HG03442 (cell line): ENCODE data around the gene RALA.

Experiments
- ATAC-seq: cut with Tn5 transposase; IDR thresholded peaks from one replicate; pipeline ENCODE4 v1.9.1; 2021; ENCODE audit warnings: mild to moderate bottlenecking, moderate library complexity; ENCODE audit not compliant: unreplicated experiment

RALA gene, protein sequence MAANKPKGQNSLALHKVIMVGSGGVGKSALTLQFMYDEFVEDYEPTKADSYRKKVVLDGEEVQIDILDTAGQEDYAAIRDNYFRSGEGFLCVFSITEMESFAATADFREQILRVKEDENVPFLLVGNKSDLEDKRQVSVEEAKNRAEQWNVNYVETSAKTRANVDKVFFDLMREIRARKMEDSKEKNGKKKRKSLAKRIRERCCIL

DNA sequence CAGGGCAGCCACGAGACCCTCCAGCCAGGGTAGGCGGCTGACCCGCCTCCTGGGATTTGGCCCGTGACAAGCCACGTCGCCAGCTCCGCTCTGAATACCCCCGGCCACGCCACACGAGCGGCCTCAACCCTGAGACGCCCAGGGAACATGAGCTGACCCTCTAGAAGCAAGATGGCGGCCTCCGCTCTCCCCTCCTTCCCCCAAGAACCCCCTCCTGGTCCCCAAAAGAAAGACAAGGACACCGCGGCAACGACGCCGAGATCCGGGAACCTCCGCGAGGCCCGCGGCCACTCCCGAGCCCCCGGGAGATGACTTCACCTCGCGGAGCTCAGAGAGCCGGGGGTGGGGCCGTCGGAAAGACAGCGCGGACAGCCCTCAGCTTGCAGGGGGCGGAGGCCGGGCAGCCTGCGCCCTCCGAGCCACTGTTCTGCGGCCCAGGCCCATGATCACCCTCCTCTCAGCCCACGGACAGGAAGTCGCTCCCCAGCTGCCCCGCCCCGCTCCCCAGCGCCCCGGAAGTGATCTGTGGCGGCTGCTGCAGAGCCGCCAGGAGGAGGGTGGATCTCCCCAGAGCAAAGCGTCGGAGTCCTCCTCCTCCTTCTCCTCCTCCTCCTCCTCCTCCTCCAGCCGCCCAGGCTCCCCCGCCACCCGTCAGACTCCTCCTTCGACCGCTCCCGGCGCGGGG is at the start of gene RALA:
Gene RALA (plus strand): TSS at position 526 of the 685 bp plus-strand sequence. CDS start 63,096 bp downstream, outside the sequence.
- peak; percentile 92 for ATAC-seq

DNA sequence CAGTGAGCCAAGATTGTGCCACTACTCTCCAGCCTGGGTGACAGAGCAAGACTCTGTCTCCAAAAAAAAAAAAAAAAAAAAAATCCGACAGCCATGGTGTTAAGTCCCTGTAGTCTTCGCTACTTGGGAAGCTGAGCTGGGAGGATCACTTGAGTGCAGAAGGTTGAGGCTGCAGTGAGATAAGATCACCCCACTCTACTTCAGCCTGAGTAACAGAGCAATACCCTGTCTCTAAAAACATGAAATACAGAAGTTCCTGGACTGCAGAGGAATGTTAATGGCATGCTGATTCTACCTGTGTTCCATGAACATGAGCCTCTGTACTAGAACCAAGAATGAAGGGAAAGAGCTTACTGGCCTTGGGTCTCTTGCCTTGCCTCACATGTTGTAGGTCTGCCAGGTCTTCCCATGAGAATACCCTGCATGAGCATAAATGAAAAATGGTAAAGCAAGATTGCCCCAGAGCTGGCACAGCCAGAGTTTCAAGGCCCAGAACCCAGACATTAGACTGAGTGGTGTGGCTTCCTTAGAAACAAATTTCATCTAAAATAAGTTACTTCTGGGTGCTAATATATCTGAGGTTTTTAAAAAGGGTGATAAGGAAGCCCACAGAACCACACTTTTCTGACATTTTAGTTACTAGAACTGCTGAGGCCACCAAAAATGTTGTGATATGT is 48.6 kb upstream of the RALA start:
- no peak for ATAC-seq

- ATAC-seq: no peak
Measured at GRCh38 chr7:39577229-39577874, 46.0 kb upstream of the RALA start.

DNA sequence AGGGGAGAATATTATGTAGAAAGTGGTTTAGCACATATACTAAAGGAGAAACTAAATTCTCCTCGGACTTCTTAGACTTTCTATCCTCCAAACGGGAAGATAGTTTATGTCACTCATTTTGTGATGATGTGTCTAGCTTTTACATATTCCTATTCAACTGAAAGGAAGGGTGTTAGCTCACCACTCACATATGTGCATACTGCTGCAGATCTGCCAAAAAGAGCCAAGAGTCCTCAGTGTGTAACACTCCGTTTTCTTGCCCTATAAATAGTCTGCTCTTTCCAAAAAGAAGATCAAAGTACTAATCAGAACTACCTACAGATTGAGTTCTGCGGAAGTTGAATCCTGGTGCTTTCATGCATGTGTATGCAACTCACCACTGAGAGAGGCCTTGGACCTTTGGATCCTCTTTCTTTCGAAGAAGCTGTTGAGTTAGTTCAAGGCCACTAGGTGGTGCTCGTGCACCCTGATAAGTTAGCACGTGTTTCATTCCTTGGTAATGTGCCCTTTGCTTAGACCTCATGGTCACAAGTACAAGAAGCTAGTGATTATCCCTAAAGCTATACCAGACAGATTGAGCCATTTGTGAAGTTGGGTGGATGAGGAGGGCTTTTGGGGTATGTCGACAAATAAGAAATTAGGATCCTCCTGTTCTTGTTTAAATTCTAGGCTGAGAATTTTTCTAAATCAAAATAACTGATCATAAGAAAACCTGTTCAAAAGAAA is 43.1 kb upstream of the RALA start:
- ATAC-seq: peak; percentile 85

DNA sequence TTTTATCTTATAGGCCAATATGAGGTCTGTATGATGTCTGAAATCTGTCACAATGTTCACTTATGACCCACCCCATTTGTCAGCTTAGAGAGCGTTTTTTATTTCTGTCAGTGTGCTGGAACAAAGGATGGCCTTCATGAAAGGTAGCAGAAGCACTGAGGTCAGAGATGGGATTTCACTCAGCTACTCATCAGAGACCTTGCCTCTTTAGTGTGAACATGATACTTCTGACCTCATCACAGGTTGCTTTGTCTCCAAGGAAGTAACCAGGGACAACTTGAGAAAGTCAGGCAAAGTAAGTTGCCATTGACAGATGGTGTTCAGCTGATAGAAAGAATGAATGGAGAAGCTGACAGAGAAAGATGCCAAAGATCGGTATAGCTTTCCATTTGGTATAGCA is 40.8 kb upstream of the RALA start:
- ATAC-seq: no peak

- ATAC-seq: no peak
Measured at GRCh38 chr7:39583539-39583938, 39.8 kb upstream of the RALA start.

GRCh38 chr7:39587393-39587792 is 36.0 kb upstream of the RALA start:
- ATAC-seq: no peak

- no peak for ATAC-seq
Measured at GRCh38 chr7:39588416-39588815, 35.0 kb upstream of the RALA start.

- peak; percentile 97 for ATAC-seq
Measured at GRCh38 chr7:39589323-39590111, 33.9 kb upstream of the RALA start.

DNA sequence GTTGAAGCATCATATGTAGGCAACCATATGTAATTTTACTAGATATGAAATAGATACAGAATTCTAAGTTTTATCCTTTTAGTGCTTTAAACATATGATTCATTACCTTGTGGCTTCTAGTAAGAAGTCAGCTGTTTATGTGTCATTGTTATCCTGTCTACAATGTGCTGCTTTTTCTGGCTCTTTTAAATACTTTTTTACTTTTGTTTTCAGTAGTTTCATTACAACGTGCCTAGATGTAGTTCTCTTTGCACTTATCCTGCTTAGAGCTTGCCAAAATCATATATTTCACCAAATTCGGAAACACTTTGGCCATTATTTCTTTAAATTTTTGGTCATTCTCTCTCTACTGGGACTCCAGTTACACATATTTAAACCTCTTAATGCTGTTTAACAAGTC is 30.8 kb upstream of the RALA start:
- peak; percentile 33 for ATAC-seq

- ATAC-seq: no peak
Measured at GRCh38 chr7:39594988-39595620, 28.3 kb upstream of the RALA start.

DNA sequence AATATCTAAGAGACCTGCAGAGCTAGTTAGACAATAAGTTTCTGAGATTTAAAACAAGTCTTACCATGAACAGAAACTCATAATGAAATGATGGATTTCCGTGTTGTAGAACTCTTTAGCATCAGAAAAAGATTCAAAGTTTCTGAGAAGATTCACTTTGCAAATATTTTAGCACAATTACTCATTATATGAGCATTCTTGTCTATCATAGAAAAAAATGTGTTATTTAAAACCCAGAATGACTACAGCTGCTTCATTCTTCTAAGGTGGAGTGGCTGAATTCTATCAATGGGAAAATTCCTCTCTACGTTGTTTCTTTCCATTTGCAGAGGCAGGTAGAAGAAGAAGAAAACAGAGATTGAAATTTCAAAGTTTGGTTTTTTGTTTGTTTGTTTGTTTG is 21.0 kb upstream of the RALA start:
- no peak for ATAC-seq

DNA sequence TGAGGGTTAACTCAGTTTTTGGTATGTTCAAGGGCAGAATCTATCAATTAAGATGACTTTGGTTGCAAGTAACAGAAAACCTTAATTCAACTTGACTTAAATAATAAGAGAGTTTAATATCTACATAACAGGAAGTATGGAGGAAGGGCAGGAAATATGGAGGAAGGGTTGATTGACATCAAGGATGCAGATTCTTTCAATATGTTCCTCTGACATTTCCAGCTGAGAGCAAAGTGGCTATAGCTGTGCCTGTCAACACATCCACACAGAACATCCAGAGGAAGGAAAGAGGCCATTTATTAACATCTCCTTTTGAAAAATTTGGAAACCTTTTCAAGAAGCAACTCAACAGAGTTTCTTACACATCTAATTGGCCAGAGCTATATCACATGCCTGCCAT is 19.4 kb upstream of the RALA start:
- no peak for ATAC-seq

DNA sequence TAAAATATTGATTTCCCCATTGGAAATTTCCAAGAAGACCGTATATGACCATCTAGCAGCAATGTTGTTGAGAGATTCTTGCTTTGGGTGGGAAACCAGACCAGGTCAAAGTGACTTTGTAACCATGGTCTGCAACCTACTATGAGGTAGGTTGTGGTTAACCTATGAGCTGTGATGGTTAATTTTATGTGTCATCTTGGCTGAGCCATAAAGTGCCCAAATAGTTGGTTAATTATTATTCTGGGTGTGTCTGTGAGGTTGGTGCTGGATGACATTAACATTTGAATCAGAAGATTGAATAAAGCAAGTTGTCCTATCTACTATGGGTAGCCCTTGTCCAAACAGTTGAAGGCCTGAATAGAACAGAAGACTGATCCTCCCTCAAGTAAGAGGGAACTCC is 18.3 kb upstream of the RALA start:
- ATAC-seq: no peak

- ATAC-seq: no peak
Measured at GRCh38 chr7:39606352-39606751, 17.0 kb upstream of the RALA start.

DNA sequence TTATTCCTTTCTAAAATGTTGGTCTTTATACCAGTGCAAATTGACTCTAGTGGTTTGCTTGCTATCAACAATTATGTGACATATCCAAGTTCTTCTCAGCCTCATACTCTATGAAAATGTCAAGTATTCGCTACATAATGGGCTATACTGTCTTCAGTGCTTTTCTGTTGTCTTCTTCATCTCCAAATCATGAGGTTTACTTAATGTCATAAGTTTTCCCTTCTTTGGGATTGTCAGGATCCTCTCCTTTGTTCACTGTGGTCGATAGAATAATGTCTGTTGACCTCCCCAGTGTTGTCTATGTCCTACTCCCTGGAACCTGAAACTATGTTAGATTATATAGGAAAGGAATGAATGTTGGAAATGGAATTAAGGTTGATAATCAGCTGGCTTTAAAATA is 16.4 kb upstream of the RALA start:
- no peak for ATAC-seq

DNA sequence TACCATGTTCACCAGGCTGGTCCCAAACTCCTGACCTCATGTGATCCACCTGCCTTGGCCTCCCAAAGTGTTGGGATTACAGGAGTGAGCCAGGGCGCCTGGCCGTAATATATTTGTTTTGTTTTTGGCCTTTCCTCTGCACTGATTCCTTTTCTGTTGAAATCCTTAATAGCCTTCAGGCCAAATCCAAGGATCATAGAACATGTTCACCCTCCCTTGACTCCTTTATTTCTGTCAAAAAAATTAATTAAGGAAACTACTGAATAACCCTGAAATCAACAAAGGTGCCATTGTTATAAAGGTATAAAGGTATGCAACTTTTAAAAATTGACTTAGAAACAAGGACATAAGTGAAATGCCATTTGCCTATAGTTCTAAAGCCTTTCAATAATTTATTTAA is 15.5 kb upstream of the RALA start:
- ATAC-seq: no peak

- ATAC-seq: no peak
Measured at GRCh38 chr7:39608278-39608677, 15.1 kb upstream of the RALA start.

- no peak for ATAC-seq
Measured at GRCh38 chr7:39609113-39609934, 14.0 kb upstream of the RALA start.
